Measurements from ENCODE around the gene GABRE. TPM values are rescaled to one million over a fixed set of nuclear protein-coding genes. Genes with fewer than 3 reads are reported as not detected.

Gene GABRE
- total RNA-seq, 2 experiments from 2014 or later, result not detected

DNA sequence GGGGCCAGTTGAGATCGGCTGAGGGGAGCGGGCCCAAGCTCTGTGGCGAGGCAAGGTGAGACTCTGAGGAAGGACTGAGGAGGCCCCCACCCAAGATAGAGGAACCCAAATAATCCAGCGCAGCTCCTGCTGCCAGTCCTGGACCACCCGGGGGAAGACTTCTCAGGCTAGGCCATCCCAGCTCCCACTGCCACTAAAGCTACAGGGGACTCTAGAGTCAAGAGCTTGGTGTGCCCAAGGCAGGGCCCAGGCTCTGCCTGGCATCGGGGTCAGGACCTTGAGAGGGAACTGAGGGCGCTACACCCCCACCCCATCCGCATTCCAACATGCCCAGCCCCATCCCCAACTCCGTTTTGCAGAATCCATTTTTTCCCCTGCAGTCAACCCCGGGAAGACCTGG is 53.2 kb downstream of the GABRE start:
- H3K4me3 ChIP-seq (ENCODE audit: low read length), result no peak overlapping the region
- H3K27ac ChIP-seq (ENCODE audit: low read depth in 1 of 2, low read length in 2 of 2), result no peak overlapping the region
- no peak for DNase-seq
- CTCF ChIA-PET, result no interaction called here
- Mint-ChIP-seq H3K4me3 (no peak overlapping the region), H3K27me3 (no peaks in the 10 kb centered on the region), H3K36me3 (ENCODE audit: low read depth) (no peaks in the 10 kb centered on the region), H3K4me1 (ENCODE audit: low read depth) (no peaks in the 10 kb centered on the region), H3K9me3 (no peaks in the 10 kb centered on the region), H3K27ac (no peak overlapping the region)
- no peaks in the 10 kb centered on the region for H3K4me1 ChIP-seq (ENCODE audit: insufficient read depth, low read length)
- no peaks in the 10 kb centered on the region for H3K36me3 ChIP-seq (ENCODE audit: insufficient read depth, low read length)
- ATAC-seq (ENCODE audit: poor library complexity), result no peak
- POLR2A ChIA-PET, result no interaction called here
- intact Hi-C loops (cut with DNase I, micrococcal nuclease), result no loop called here
- H3K9me3 ChIP-seq (ENCODE audit: control insufficient read depth in 1 of 2, insufficient read depth in 1 of 2, low read length in 2 of 2), result peaks cover 0 to 7% of the 10 kb centered on the region in 2 experiments
- TF ChIP-seq, protein P1, sequence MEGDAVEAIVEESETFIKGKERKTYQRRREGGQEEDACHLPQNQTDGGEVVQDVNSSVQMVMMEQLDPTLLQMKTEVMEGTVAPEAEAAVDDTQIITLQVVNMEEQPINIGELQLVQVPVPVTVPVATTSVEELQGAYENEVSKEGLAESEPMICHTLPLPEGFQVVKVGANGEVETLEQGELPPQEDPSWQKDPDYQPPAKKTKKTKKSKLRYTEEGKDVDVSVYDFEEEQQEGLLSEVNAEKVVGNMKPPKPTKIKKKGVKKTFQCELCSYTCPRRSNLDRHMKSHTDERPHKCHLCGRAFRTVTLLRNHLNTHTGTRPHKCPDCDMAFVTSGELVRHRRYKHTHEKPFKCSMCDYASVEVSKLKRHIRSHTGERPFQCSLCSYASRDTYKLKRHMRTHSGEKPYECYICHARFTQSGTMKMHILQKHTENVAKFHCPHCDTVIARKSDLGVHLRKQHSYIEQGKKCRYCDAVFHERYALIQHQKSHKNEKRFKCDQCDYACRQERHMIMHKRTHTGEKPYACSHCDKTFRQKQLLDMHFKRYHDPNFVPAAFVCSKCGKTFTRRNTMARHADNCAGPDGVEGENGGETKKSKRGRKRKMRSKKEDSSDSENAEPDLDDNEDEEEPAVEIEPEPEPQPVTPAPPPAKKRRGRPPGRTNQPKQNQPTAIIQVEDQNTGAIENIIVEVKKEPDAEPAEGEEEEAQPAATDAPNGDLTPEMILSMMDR (IDR thresholded peaks at IDR 0.05), result no peak
- no peaks in the 10 kb centered on the region for H3K27me3 ChIP-seq (ENCODE audit: control insufficient read depth in 1 of 2, insufficient read depth in 2 of 2, low read length in 2 of 2)

DNA sequence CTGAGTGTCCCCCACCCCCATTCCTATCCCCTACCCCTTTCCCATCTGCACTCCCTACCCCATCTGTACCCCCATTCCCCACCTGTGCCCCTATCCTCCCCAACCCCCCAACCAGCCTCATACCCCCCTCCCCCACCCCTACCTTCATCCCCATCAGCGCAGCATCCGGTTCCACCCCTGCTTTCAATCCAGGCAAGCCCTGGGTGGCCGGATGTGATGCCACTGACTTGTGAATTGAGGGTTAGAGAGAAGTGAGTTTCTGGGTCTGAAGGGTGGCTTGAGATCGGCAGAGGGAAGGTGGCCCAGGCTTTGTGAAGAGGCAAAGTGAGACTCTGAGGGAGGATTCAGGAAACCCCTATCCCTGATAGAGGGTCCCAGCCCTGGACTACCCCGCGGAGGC is 53.9 kb downstream of the GABRE start:
- Histone ChIP-seq H3K36me3 (ENCODE audit: insufficient read depth, low read length) (no peaks in the 10 kb centered on the region), H3K9me3 (ENCODE audit: control insufficient read depth in 1 of 2, insufficient read depth in 1 of 2, low read length in 2 of 2) (peaks cover 0 to 7% of the 10 kb centered on the region in 2 experiments), H3K27me3 (ENCODE audit: control insufficient read depth in 1 of 2, insufficient read depth in 2 of 2, low read length in 2 of 2) (no peaks in the 10 kb centered on the region), H3K4me3 (ENCODE audit: low read length) (no peak overlapping the region), H3K4me1 (ENCODE audit: insufficient read depth, low read length) (no peaks in the 10 kb centered on the region), H3K27ac (ENCODE audit: low read depth in 1 of 2, low read length in 2 of 2) (no peak overlapping the region)
- H3K27me3 Mint-ChIP-seq, result no peaks in the 10 kb centered on the region
- H3K9me3 Mint-ChIP-seq, result no peaks in the 10 kb centered on the region
- POLR2A ChIA-PET, result no interaction called here
- TF ChIP-seq, protein P1 (IDR thresholded peaks at IDR 0.05), result no peak
- DNase-seq (no peak), ATAC-seq (ENCODE audit: poor library complexity) (no peak)
- intact Hi-C loops (cut with DNase I, micrococcal nuclease), result no loop called here
- no peak overlapping the region for H3K4me3 Mint-ChIP-seq
- no peaks in the 10 kb centered on the region for H3K36me3 Mint-ChIP-seq (ENCODE audit: low read depth)
- no peak overlapping the region for H3K27ac Mint-ChIP-seq
- CTCF ChIA-PET, result no interaction called here
- no peaks in the 10 kb centered on the region for H3K4me1 Mint-ChIP-seq (ENCODE audit: low read depth)

DNA sequence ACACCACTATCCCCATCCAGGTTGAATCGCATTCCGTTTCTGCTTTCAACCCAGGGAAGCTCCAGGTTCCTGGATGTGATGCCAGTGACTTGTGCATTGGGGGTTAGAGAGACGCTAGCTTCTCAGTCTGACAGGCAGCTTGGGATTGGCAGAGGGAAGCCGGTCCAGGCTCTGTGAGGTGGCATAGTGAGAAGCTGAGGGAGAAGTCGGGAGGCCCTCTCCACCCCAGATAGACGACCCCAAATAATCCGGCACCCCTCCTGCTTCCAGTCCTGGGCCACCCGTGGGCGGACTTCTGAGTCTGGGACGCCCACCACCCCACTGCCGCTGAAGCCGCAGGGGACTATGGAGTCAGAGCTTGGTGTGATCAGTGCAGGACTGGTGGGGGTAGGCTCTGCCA is 54.4 kb downstream of the GABRE start:
- Histone ChIP-seq H3K36me3 (ENCODE audit: insufficient read depth, low read length) (no peaks in the 10 kb centered on the region), H3K9me3 (ENCODE audit: control insufficient read depth in 1 of 2, insufficient read depth in 1 of 2, low read length in 2 of 2) (peaks cover 0 to 7% of the 10 kb centered on the region in 2 experiments), H3K27me3 (ENCODE audit: control insufficient read depth in 1 of 2, insufficient read depth in 2 of 2, low read length in 2 of 2) (no peaks in the 10 kb centered on the region), H3K4me1 (ENCODE audit: insufficient read depth, low read length) (no peaks in the 10 kb centered on the region), H3K4me3 (ENCODE audit: low read length) (no peak overlapping the region), H3K27ac (ENCODE audit: low read depth in 1 of 2, low read length in 2 of 2) (no peak overlapping the region)
- Mint-ChIP-seq H3K27me3 (no peaks in the 10 kb centered on the region), H3K27ac (no peak overlapping the region), H3K9me3 (no peaks in the 10 kb centered on the region), H3K4me3 (no peak overlapping the region), H3K4me1 (ENCODE audit: low read depth) (no peaks in the 10 kb centered on the region), H3K36me3 (ENCODE audit: low read depth) (no peaks in the 10 kb centered on the region)
- no peak for ATAC-seq (ENCODE audit: poor library complexity)
- CTCF ChIA-PET, result no interaction called here
- intact Hi-C loops (cut with DNase I, micrococcal nuclease), result no loop called here
- DNase-seq, result no peak
- POLR2A ChIA-PET, result no interaction called here
- TF ChIP-seq, protein P1 (IDR thresholded peaks at IDR 0.05), result no peak
